ENCODE measurements around the gene CHMP1A. TPM values are rescaled to one million over a fixed set of nuclear protein-coding genes. Genes with fewer than 3 reads are reported as not detected.

Gene CHMP1A
- total and polyA plus RNA-seq, 2 experiments from 2014 or later, result 97.2 to 111 TPM

DNA sequence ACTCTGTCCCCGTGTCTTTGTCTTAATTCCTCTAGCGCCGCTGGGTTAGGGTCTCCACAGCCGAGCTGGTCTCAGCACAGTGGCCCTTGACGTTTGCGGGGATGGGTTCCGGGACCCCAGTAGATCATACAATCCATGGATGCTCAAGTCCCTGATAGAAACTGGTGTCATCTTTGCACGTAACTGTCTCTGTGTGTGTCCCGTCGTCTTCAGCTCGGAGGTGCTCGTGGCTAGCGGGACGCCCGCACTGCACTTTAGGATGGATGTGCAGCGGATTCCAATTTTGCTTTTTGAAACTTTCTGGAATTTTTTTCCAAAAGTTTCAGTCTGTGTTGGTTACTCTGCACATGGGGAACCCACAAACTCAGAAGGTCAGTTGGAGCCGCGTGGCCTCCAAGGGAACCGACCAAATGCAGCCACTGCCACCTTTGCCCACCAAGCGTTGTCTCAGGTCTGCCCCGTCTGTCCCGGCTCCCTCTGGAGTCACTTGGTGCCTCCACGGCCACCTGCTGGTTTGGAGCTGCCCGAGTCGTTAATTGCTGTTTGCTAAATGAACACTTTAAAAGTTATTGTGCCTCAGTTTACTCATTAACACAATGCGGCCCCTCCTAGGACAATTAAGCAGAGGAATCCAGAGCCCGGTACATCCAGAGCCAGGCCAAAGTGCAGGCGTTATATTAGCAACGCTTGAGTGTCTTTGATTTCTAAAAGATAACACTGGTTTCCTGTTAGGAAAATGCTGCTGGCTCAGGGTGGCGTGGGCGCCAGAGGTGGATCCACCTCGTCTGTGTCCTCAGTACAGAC lies 49.4 kb downstream of the CHMP1A start:
- Histone ChIP-seq H3K27me3 (replicated peaks; ENCODE audit: insufficient read depth) (no peaks in the 10 kb centered on the region), H3K79me2 (ENCODE audit: insufficient read depth) (no peaks in the 10 kb centered on the region), H3K27ac (no peak overlapping the region), H2AFZ (no peak overlapping the region), H3K36me3 (ENCODE audit: low read depth) (no peaks in the 10 kb centered on the region), H3F3A (ENCODE audit: insufficient read depth) (peaks cover under 1% of the 10 kb centered on the region; the same call in 1 of the 2 replicates), H3K9me2 (ENCODE audit: insufficient read depth) (no peaks in the 10 kb centered on the region), H3K4me3 (no peak overlapping the region), H3K4me2 (ENCODE audit: unreplicated experiment) (no peak overlapping the region), H3K9ac (no peak overlapping the region), H4K20me1 (ENCODE audit: insufficient read depth) (no peaks in the 10 kb centered on the region), H3K9me3 (ENCODE audit: low read depth) (no peaks in the 10 kb centered on the region), H3K4me1 (ENCODE audit: insufficient read depth) (no peaks in the 10 kb centered on the region)
- no peak for TF ChIP-seq EZH2 (IDR thresholded peaks at IDR 0.05; ENCODE audit: insufficient read depth, poor library complexity, severe bottlenecking)
- no peak for TF ChIP-seq EZH2phosphoT487 (IDR thresholded peaks at IDR 0.05; ENCODE audit: insufficient read depth, low read depth)
- 77 to 79% methylated on average over 32 of the region's 32 CpGs for WGBS, 2 experiments (ENCODE audit: low coverage in 1 of 2, low lambda C conversion rate in 2 of 2, missing lambda C conversion rate in 2 of 2)
- DNase-seq, result no peak
- in situ Hi-C loops (cut with MboI), result no loop called here

DNA sequence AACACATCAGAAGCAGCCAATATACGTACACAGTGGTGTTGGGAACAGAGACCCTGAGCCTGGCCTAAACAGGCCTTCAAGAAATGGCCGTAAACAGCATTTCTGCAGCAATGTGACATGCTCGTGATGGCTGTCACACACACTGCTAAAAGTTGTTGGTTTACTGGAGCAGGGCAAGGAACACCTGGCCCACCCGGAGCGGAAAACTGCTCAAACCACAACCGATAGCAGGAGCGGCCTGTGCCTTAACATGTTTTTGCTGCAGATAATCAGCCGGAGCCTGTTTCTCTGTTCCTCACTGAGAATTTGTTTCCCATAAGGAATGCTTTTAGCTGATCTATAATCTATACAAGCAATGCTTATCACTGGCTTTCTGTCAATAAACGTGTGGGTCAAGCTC lies 50.1 kb downstream of the CHMP1A start:
- H3K36me3 ChIP-seq (ENCODE audit: low read depth), result no peaks in the 10 kb centered on the region
- H4K20me1 ChIP-seq (ENCODE audit: insufficient read depth), result no peaks in the 10 kb centered on the region
- no peaks in the 10 kb centered on the region for H3K9me3 ChIP-seq (ENCODE audit: low read depth)
- no peak for DNase-seq
- H3K9me2 ChIP-seq (ENCODE audit: insufficient read depth), result no peaks in the 10 kb centered on the region
- peaks cover 6% of the 10 kb centered on the region; the same call in 1 of the 2 replicates for H3K4me1 ChIP-seq (ENCODE audit: insufficient read depth)
- TF ChIP-seq EZH2 (IDR thresholded peaks at IDR 0.05; ENCODE audit: insufficient read depth, poor library complexity, severe bottlenecking) (no peak), EZH2phosphoT487 (IDR thresholded peaks at IDR 0.05; ENCODE audit: insufficient read depth, low read depth) (no peak)
- H3F3A ChIP-seq (ENCODE audit: insufficient read depth), result peaks cover 4% of the 10 kb centered on the region; the same call in 1 of the 2 replicates
- H3K9ac ChIP-seq, result no peak overlapping the region
- no peaks in the 10 kb centered on the region for H3K27me3 ChIP-seq (replicated peaks; ENCODE audit: insufficient read depth)
- H2AFZ ChIP-seq, result no peak overlapping the region
- 89 to 90% methylated on average over 9 of the region's 9 CpGs for WGBS, 2 experiments (ENCODE audit: low coverage in 1 of 2, low lambda C conversion rate in 2 of 2, missing lambda C conversion rate in 2 of 2)
- H3K4me3 ChIP-seq, result no peak overlapping the region
- no peak overlapping the region for H3K27ac ChIP-seq
- in situ Hi-C loops (cut with MboI), result no loop called here
- H3K79me2 ChIP-seq (ENCODE audit: insufficient read depth), result no peaks in the 10 kb centered on the region
- no peak overlapping the region for H3K4me2 ChIP-seq (ENCODE audit: unreplicated experiment)

DNA sequence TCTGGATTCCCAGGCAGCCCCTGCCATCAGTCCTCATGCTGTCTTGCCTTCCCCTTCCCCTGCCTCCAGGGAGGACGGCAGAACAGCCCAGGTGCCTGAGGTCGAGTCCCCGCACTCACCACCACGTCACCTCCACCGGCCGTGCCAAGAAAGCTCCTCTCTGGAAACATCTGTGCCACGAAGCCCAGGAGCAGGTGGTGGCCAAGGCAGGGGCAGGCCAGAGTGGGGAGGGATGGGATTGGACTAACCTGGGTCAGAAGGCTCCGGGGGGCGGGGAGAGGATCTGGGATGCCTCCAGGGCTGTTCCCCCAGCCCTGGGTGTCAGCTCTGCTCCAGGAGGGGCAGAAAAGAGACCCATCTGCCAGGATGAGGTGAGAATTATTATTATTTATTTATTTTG lies 51.5 kb downstream of the CHMP1A start:
- H3K4me1 ChIP-seq (ENCODE audit: insufficient read depth), result peaks cover 14% of the 10 kb centered on the region
- no peak overlapping the region for H3K4me3 ChIP-seq
- no peaks in the 10 kb centered on the region for H3K9me2 ChIP-seq (ENCODE audit: insufficient read depth)
- 89 to 92% methylated on average over 9 of the region's 9 CpGs for WGBS, 2 experiments (ENCODE audit: low coverage in 1 of 2, low lambda C conversion rate in 2 of 2, missing lambda C conversion rate in 2 of 2)
- no peak overlapping the region for H3K4me2 ChIP-seq (ENCODE audit: unreplicated experiment)
- H3K27ac ChIP-seq, result no peak overlapping the region
- no peaks in the 10 kb centered on the region for H3K27me3 ChIP-seq (replicated peaks; ENCODE audit: insufficient read depth)
- no peak overlapping the region for H3K9ac ChIP-seq
- DNase-seq, result no peak
- no peaks in the 10 kb centered on the region for H3K9me3 ChIP-seq (ENCODE audit: low read depth)
- no peak for TF ChIP-seq EZH2 (IDR thresholded peaks at IDR 0.05; ENCODE audit: insufficient read depth, poor library complexity, severe bottlenecking)
- TF ChIP-seq EZH2phosphoT487 (IDR thresholded peaks at IDR 0.05; ENCODE audit: insufficient read depth, low read depth), result no peak
- H3F3A ChIP-seq (ENCODE audit: insufficient read depth), result peaks cover 4% of the 10 kb centered on the region; the same call in 1 of the 2 replicates
- H3K36me3 ChIP-seq (ENCODE audit: low read depth), result no peaks in the 10 kb centered on the region
- no peaks in the 10 kb centered on the region for H4K20me1 ChIP-seq (ENCODE audit: insufficient read depth)
- H3K79me2 ChIP-seq (ENCODE audit: insufficient read depth), result no peaks in the 10 kb centered on the region
- in situ Hi-C loops (cut with MboI), result no loop called here
- no peak overlapping the region for H2AFZ ChIP-seq

DNA sequence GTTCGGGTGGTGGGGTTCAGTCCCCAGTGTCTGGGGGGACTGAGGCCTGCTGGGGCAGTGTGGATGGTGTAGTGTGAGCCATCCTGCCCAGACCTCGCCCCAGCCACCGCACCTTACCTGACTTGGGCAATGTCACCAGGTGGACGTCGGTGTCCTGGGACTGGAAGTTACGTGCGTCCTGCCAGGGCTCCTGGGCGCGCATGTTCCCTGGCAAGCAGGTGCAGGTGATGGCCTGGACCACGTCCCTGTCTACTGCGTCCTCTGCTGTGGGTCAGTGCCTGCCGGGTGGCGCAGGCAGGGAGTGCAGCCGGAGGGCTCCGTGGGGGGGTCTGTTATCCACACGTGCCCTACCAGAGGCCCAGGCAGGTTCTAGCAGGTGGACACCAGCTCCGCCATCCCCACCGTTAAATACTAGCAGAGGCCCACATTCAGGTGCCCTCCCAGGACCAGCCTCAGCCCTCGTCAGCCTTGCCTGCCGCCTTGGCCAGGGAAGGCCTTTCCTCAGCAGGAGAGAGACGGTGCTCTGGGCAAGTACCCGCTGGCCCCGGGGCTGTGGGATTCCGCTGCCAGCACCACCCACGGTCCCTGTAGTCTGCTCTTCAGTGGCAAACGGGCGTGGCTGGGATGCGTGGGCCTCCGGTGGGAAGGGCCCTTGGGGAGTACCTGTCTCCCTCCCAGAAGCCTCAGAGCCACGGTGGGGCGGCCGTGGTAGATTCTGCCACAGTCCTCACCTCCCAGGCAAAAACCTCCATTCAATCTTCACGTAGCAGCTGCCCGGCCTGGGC lies 52.1 kb downstream of the CHMP1A start:
- Histone ChIP-seq H3K4me3 (no peak overlapping the region), H3K9me3 (ENCODE audit: low read depth) (no peaks in the 10 kb centered on the region), H3K79me2 (ENCODE audit: insufficient read depth) (no peaks in the 10 kb centered on the region), H3K27me3 (replicated peaks; ENCODE audit: insufficient read depth) (no peaks in the 10 kb centered on the region), H2AFZ (no peak overlapping the region), H3K9ac (no peak overlapping the region), H4K20me1 (ENCODE audit: insufficient read depth) (no peaks in the 10 kb centered on the region), H3K36me3 (ENCODE audit: low read depth) (no peaks in the 10 kb centered on the region), H3K9me2 (ENCODE audit: insufficient read depth) (no peaks in the 10 kb centered on the region), H3K27ac (no peak overlapping the region), H3F3A (ENCODE audit: insufficient read depth) (peaks cover 4% of the 10 kb centered on the region; the same call in 1 of the 2 replicates), H3K4me2 (ENCODE audit: unreplicated experiment) (no peak overlapping the region), H3K4me1 (ENCODE audit: insufficient read depth) (peaks cover 14% of the 10 kb centered on the region)
- no peak for DNase-seq
- WGBS, 2 experiments (ENCODE audit: low coverage in 1 of 2, low lambda C conversion rate in 2 of 2, missing lambda C conversion rate in 2 of 2), result 64 to 65% methylated on average over 30 to 33 of the region's 34 CpGs
- TF ChIP-seq EZH2 (IDR thresholded peaks at IDR 0.05; ENCODE audit: insufficient read depth, poor library complexity, severe bottlenecking) (no peak), EZH2phosphoT487 (IDR thresholded peaks at IDR 0.05; ENCODE audit: insufficient read depth, low read depth) (no peak)
- in situ Hi-C loops (cut with MboI), result no loop called here
